ENCODE data around the gene RSPRY1. TPM values are rescaled to one million over a fixed set of nuclear protein-coding genes. Genes with fewer than 3 reads are reported as not detected.
A peak's percentile ranks its signal among the peaks of the same experiment; 100 is the strongest.

RSPRY1 gene
- total and polyA plus RNA-seq, 8 donors = 32.5 to 46.8 (median 39.8) TPM

DNA sequence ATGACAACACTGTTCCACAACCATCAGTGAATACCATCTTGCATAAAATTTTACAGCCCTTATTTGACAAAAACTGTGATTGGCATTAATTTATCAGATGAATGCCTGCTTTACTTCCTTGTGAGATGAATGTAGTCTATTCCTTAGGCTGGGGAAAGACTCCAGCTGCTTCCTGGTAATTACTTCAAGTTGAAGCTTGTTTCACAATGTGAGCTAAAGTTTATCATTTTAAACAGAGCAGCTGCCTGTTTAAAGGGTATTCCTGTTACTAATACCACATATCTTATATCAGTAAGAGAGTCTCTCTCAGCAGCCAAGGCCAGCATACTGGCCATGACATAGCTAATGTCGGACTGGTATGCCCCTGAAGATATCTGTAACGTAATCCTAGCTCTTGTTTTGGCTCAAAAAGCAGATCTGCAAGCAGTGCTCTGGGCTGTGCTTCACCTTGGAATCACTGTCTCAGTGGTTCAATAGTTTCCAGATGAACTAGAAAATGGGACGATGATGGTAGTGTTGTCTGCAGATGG lies 45.8 kb downstream of the RSPRY1 start:
- Histone ChIP-seq H3K4me1 (peaks cover 0 to 4% of the 10 kb centered on the region in 2 donors), H3K36me3 (peaks cover 5 to 91% of the 10 kb centered on the region in 2 donors), H3K27ac (no peak overlapping the region), H3K4me3 (no peak overlapping the region), H3K9me3 (no peaks in the 10 kb centered on the region), H3K27me3 (no peaks in the 10 kb centered on the region)
- ATAC-seq (no peak), DNase-seq (no peak)
- intact Hi-C loops (cut with DNase I) = no loop called here
- TF ChIP-seq, protein P1, sequence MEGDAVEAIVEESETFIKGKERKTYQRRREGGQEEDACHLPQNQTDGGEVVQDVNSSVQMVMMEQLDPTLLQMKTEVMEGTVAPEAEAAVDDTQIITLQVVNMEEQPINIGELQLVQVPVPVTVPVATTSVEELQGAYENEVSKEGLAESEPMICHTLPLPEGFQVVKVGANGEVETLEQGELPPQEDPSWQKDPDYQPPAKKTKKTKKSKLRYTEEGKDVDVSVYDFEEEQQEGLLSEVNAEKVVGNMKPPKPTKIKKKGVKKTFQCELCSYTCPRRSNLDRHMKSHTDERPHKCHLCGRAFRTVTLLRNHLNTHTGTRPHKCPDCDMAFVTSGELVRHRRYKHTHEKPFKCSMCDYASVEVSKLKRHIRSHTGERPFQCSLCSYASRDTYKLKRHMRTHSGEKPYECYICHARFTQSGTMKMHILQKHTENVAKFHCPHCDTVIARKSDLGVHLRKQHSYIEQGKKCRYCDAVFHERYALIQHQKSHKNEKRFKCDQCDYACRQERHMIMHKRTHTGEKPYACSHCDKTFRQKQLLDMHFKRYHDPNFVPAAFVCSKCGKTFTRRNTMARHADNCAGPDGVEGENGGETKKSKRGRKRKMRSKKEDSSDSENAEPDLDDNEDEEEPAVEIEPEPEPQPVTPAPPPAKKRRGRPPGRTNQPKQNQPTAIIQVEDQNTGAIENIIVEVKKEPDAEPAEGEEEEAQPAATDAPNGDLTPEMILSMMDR (IDR thresholded peaks at IDR 0.05) = no peak

DNA sequence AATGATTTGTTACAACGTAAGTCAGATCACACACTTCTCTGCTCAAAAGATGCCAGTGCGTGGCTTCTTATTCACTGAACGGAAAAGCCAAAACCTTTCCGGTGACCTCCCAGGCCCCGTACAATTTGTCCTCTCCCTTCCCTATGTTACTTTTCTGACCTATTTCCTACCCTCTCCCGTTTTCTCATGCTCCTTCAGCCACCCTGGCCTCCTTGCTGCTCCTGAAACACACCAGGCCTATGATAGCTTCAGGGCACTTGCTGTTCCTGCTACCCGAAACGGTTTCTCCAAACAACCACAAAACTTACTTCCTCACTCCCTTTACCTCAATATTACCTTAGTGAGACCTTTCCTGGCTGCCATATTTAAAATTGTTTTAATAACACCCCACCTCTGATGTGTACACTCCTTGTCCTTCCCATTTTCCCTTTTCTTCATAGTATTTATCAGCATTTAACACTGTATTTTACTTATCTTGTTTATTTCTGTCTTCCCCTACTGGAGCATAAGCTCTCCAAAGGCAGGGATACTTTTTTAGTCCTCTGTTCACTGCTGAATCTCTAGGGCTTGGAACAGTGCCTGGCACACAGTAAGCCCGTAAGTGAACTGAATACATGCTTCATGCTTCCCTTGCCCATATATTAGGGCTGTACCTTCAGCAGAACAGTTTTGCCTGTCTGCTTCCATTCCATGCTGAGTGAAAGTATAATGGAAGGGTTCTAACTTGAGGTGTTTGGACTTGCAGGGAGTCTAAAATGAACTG lies 48.0 kb downstream of the RSPRY1 start:
- TF ChIP-seq, protein P1 (IDR thresholded peaks at IDR 0.05) = no peak
- Histone ChIP-seq H3K4me1 (peaks cover 0 to 4% of the 10 kb centered on the region in 2 donors), H3K27ac (no peak overlapping the region), H3K4me3 (no peak overlapping the region), H3K36me3 (peaks cover 5 to 93% of the 10 kb centered on the region in 2 donors), H3K27me3 (no peaks in the 10 kb centered on the region), H3K9me3 (no peaks in the 10 kb centered on the region)
- intact Hi-C loops (cut with DNase I) = no loop called here
- ATAC-seq = no peak
- no peak for DNase-seq

- DNase-seq = no peak
- no peaks in the 10 kb centered on the region for H3K9me3 ChIP-seq
- H3K4me3 ChIP-seq = no peak overlapping the region
- intact Hi-C loops (cut with DNase I) = no loop called here
- peaks cover 0 to 4% of the 10 kb centered on the region in 2 donors for H3K4me1 ChIP-seq
- H3K27me3 ChIP-seq = no peaks in the 10 kb centered on the region
- H3K36me3 ChIP-seq = peaks cover 5 to 93% of the 10 kb centered on the region in 2 donors
- TF ChIP-seq, protein P1 (IDR thresholded peaks at IDR 0.05) = no peak
- ATAC-seq = no peak
- no peak overlapping the region for H3K27ac ChIP-seq
Measured at GRCh38 chr16:57234707-57235092, 48.6 kb downstream of the RSPRY1 start.

DNA sequence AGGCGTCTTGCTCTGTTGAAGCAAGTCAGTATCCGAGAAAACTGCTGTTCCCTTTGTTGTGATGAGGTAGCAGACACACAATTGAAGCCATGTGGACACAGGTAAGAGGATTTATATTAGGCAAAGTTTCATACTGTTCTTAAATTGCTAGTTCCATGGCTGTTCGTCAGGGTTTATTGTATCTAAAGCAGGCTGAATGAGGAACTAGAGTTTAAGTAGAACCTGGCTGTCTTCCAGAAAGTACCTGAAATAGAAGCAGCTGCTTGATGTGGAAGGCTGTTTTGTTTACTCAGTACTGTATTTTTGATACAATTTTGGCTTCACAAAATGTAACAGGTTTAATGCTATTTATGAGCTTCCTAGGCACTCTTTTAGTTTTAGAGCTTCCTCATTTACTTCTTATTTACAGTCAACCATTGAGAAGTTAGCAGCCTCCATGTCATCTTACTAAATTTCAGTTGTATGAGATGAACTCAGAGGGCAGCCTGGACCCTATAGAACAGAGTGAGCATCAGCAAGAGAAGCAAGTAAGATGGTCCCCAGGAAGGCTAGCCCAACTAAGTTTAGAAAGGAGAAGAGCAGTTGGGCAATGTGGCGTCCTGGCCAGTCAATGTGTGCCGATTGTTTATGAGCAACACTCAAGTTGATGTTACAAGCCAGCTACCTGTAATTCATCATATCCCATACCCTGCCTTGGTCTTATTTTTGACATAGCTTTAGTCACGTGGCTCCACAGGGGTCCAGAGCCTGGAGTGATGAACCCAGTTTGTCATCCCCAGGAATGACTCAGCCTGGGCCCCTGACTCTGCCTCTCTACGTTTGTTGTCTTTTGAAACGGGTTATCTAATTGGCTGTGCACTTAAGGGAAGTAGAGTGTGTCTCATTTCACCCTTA lies 49.2 kb downstream of the RSPRY1 start:
- TF ChIP-seq, protein P1 (IDR thresholded peaks at IDR 0.05) = no peak
- no peak overlapping the region for H3K4me3 ChIP-seq
- intact Hi-C loops (cut with DNase I) = no loop called here
- peaks cover 5 to 87% of the 10 kb centered on the region in 2 donors for H3K36me3 ChIP-seq
- no peaks in the 10 kb centered on the region for H3K27me3 ChIP-seq
- peak in 1 of 4 donors; percentile 66 for DNase-seq
- peak; percentile 88 for ATAC-seq
- H3K27ac ChIP-seq = no peak overlapping the region
- no peaks in the 10 kb centered on the region for H3K9me3 ChIP-seq
- peaks cover 0 to 4% of the 10 kb centered on the region in 2 donors for H3K4me1 ChIP-seq

DNA sequence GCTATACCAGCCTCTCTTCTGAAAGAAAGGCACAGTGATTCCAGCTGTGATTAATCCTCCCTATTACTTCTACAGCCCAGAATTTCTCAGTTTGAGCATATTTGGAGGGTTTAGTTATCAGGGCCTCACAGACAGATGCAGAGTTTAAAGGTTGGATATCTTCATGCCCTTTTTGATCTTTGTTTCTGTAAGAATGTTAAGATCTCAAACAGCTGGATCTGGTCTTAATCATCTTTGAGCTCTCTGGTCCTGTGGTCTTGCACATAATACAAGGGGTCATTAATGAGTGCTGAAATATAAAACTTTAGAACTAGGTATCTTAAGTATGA lies 49.9 kb downstream of the RSPRY1 start:
- H3K27ac ChIP-seq = no peak overlapping the region
- no peak for DNase-seq

More for the DNA sequence above, 49.9 kb downstream of the RSPRY1 start:
- Histone ChIP-seq H3K4me1 (peaks cover 0 to 7% of the 10 kb centered on the region in 2 donors), H3K4me3 (no peak overlapping the region), H3K9me3 (no peaks in the 10 kb centered on the region), H3K36me3 (peaks cover 5 to 81% of the 10 kb centered on the region in 2 donors), H3K27me3 (no peaks in the 10 kb centered on the region)
- TF ChIP-seq, protein P1 (IDR thresholded peaks at IDR 0.05) = no peak
- ATAC-seq = no peak
- intact Hi-C loops (cut with DNase I) = no loop called here
